DOHH2 (cell line): ENCODE measurements around the gene SLC13A4.

Experiments used
- CTCF ChIP-seq: fragments of 200-600 bp; sonication (generic); IDR thresholded peaks from one replicate; pipeline ENCODE4 v1.5.1; 2014; ENCODE audit warnings: antibody characterized with exemption, mild to moderate bottlenecking, low read depth, low read length; ENCODE audit not compliant: poor library complexity, severe bottlenecking
- EZH2phosphoT487 ChIP-seq: fragments of 200-600 bp; sonication (generic); IDR thresholded peaks from 2 replicates; pipeline ENCODE4 v1.6.1; 2017; ENCODE audit warnings: borderline replicate concordance, mild to moderate bottlenecking, antibody characterized with exemption, low read length, moderate library complexity, mixed read lengths

GRCh38 chr7:135771051-135771450 lies 43.1 kb upstream of the SLC13A4 start:
- TF ChIP-seq CTCF (no peak), EZH2phosphoT487 (no peak)
